Kidney (tissue), 14 donors: ENCODE results near the gene PRKACB. TPM values are rescaled to one million over a fixed set of nuclear protein-coding genes. Genes with fewer than 3 reads are reported as not detected.
A peak's percentile ranks its signal among the peaks of the same experiment; 100 is the strongest.

ENCODE experiments used
- DNase-seq, 5 donors: peaks; one replicate each; pipeline ENCODE4 v3.0.0-alpha.2; 2013 to 2020
- FAIRE-seq: peaks from 2 replicates; lab custom pipeline; 2012; peaks lifted over from hg19 to GRCh38; lab: Jason Lieb, UNC
- H3K27ac ChIP-seq, 2 donors: one replicate each; pipeline ENCODE4 v1.7.0; 2013; ENCODE audit warnings: low read depth in 2 of 2, low read length in 2 of 2, inconsistent platforms in 1 of 2
- H3K27me3 ChIP-seq: one replicate; pipeline ENCODE4 v1.7.1; 2013; ENCODE audit warnings: low read length, inconsistent platforms; ENCODE audit not compliant: control insufficient read depth, insufficient read depth
- H3K36me3 ChIP-seq, 3 donors: one replicate each; pipeline versions ENCODE4 v1.7.0 to v1.7.1; 2013; ENCODE audit warnings: low read length in 3 of 3, control low read depth in 1 of 3, inconsistent platforms in 1 of 3; ENCODE audit not compliant: insufficient read depth in 3 of 3, control insufficient read depth in 2 of 3
- H3K4me1 ChIP-seq, 3 donors: one replicate each; pipeline versions ENCODE4 v1.7.0 to v1.7.1; 2013; ENCODE audit warnings: low read length in 3 of 3, inconsistent platforms in 1 of 3, low read depth in 1 of 3; ENCODE audit not compliant: control insufficient read depth in 2 of 3, insufficient read depth in 2 of 3
- H3K4me3 ChIP-seq, 3 donors: one replicate each; pipeline versions ENCODE4 v1.7.0 to v1.8.1; 2013; ENCODE audit warnings: low read length in 3 of 3, control low read depth in 1 of 3, inconsistent platforms in 1 of 3
- H3K9ac ChIP-seq, 3 donors: one replicate each; pipeline versions ENCODE4 v1.7.0 to v1.7.1; 2013; ENCODE audit warnings: low read length in 3 of 3, control low read depth in 1 of 3, inconsistent platforms in 1 of 3
- H3K9me3 ChIP-seq, 3 donors: one replicate each; pipeline versions ENCODE4 v1.7.0 to v1.7.1; 2013; ENCODE audit warnings: low read length in 3 of 3, control low read depth in 1 of 3, inconsistent platforms in 1 of 3; ENCODE audit not compliant: control insufficient read depth in 2 of 3, insufficient read depth in 1 of 3
- intact Hi-C: fragments of 100-400 bp; cut with DNase I; formaldehyde crosslinking; loops from one replicate; pipeline ENCODE4 v1.11.1; 2022
- polyA plus RNA-seq: library from polyadenylated mRNA; stranded (reverse); fragments of 350-450 nt; fragmentation: Illumina TruSeq; extraction: RNeasy Lipid Tissue Mini Kit (QIAGEN cat#74804); gene quantifications from one replicate; pipeline ENCODE4 v1.2.3, GENCODE V29; 2014; ENCODE audit warnings: low read depth, low replicate concordance; ENCODE audit not compliant: insufficient read depth
- total RNA-seq: library from RNA; stranded (reverse); fragmentation: NEBNext Ultra II Directional; extraction: Animal tissue kit (Norgen Biotek cat#: 25700); gene quantifications from one replicate; pipeline ENCODE4 v1.2.1, GENCODE V29; 2021
- TF ChIP-seq, protein P1 (sequence below): IDR thresholded peaks from 3 replicates; pipeline ENCODE4 v1.5.1; 2012; ENCODE audit warnings: mild to moderate bottlenecking, moderate library complexity, borderline replicate concordance; ENCODE audit not compliant: insufficient read depth; ENCODE audit errors: extremely low read depth
- donor health status: control.
- donor health status: control.
- donor health status: control.
- donor health status: control.
- donor health status: control.
- donor health status: DM: yes; HTN: yes; CAD: no.
- donor health status: Normal renal cell carcinoma (clear cell type).

The PRKACB gene
- total and polyA plus RNA-seq, 2 donors from 2014 or later: 22.4 to 52.5 TPM

DNA sequence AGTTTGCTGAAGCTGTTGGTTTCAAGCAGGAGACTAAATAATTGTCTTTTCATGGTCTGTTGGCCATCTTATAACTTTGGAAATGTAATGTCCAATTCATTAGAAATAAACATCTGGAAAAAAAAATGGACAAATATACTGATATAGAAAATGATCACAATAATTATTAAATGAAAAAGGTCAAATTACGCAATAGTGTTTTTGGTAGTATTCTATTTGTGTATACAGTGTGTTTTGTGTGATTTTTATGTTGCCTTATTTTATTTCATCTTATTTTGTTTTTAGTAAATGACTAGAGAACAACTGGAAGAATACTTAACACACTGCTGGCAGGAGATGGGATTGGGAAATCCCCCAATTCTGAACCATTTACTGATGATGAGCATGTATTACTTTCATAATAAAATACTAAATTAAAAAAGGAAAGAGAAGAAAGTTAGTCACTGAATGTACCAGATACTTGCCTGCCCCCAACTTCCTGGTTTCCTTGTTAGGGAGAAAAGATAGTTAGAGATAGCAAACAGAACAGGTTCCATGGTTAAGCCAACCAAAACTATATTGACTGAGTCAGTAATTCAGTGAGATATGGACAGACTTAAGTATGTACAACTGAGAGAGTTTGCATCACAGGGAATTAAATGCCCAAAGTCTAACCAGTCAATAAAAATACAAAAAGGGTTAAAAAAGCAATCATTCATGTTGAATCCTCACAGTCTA, 133.4 kb downstream of the PRKACB start:
- H3K27me3 ChIP-seq: no peaks in the 10 kb centered on the region
- H3K36me3 ChIP-seq: no peaks in the 10 kb centered on the region
- no peak overlapping the region for H3K4me3 ChIP-seq
- H3K9me3 ChIP-seq: no peaks in the 10 kb centered on the region
- TF ChIP-seq, protein P1, sequence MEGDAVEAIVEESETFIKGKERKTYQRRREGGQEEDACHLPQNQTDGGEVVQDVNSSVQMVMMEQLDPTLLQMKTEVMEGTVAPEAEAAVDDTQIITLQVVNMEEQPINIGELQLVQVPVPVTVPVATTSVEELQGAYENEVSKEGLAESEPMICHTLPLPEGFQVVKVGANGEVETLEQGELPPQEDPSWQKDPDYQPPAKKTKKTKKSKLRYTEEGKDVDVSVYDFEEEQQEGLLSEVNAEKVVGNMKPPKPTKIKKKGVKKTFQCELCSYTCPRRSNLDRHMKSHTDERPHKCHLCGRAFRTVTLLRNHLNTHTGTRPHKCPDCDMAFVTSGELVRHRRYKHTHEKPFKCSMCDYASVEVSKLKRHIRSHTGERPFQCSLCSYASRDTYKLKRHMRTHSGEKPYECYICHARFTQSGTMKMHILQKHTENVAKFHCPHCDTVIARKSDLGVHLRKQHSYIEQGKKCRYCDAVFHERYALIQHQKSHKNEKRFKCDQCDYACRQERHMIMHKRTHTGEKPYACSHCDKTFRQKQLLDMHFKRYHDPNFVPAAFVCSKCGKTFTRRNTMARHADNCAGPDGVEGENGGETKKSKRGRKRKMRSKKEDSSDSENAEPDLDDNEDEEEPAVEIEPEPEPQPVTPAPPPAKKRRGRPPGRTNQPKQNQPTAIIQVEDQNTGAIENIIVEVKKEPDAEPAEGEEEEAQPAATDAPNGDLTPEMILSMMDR: no peak
- H3K27ac ChIP-seq: no peak overlapping the region
- intact Hi-C loops: no loop called here
- DNase-seq (no peak), FAIRE-seq (no peak)
- no peaks in the 10 kb centered on the region for H3K4me1 ChIP-seq
- H3K9ac ChIP-seq: no peak overlapping the region

DNA sequence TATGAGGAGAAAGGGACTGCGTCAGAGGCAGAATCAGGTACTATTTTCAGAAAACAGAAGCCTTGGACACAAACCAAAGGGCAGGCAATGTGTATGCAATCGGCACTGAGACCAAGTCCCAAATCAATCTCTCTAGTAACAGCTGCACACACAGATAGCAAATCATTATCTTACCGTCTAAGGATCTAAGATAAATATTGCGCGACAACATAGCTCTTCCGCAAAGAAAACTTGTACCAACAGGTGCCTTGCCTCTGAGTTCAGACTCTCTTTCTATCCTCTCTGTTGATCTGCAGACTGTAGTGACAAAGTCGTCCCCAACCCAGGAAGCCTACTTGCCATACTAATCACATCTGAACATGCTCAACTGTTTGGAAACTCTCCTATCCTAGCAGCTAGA, 134.8 kb downstream of the PRKACB start:
- Histone ChIP-seq H3K27ac (no peak overlapping the region), H3K9ac (no peak overlapping the region), H3K4me3 (no peak overlapping the region), H3K9me3 (no peaks in the 10 kb centered on the region), H3K27me3 (no peaks in the 10 kb centered on the region), H3K36me3 (no peaks in the 10 kb centered on the region), H3K4me1 (no peaks in the 10 kb centered on the region)
- no peak for DNase-seq
- no peak for FAIRE-seq
- intact Hi-C loops: no loop called here
- TF ChIP-seq, protein P1: no peak

DNA sequence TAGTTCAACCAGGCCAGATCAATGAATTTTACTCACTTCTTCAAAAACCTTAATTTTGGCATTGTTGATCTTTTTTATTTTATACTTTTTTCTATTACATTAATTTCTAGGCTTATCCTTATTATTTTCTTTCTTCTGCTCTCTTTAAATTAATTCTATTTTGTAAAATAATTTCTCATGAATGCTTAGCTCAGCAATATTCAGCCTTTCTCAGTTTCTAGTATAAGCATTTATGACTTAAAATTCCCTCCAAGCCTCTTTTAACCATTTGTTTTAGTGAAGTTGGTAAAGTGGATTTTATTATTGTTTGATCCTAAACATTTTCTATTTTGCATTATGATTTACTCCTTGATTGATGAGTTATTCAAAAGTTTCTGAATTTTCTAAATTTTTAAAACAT, 136.8 kb downstream of the PRKACB start:
- H3K27ac ChIP-seq: no peak overlapping the region
- DNase-seq: no peak
- H3K9ac ChIP-seq: no peak overlapping the region
- intact Hi-C loops: no loop called here
- no peaks in the 10 kb centered on the region for H3K4me1 ChIP-seq
- H3K27me3 ChIP-seq: no peaks in the 10 kb centered on the region
- H3K4me3 ChIP-seq: no peak overlapping the region
- H3K36me3 ChIP-seq: no peaks in the 10 kb centered on the region
- TF ChIP-seq, protein P1: no peak
- H3K9me3 ChIP-seq: no peaks in the 10 kb centered on the region
- peak; percentile 44 for FAIRE-seq
